Gastroesophageal sphincter (tissue), 3 donors: ENCODE data around the gene DLK1.

ENCODE experiments used
- CTCF ChIP-seq, 4 experiments: fragments of 200-600 bp in 2 of 4; fragments of 450-650 bp in 2 of 4; sonication (generic) in 1 of 4; IDR thresholded peaks; one replicate each; pipeline ENCODE4 v1.5.1; 2017 to 2019; ENCODE audit warnings: antibody characterized with exemption in 4 of 4, mild to moderate bottlenecking in 2 of 4, moderate library complexity in 2 of 4
- EP300 ChIP-seq: sonication (generic); formaldehyde crosslinking; IDR thresholded peaks from one replicate; pipeline ENCODE4 v1.6.1; 2017; ENCODE audit warnings: antibody characterized with exemption, mild to moderate bottlenecking

GRCh38 chr14:100771121-100771800, 44.6 kb downstream of the DLK1 start:
- TF ChIP-seq EP300 (no peak), CTCF (IDR thresholded peaks at IDR 0.05) (no peak)
